Ascending aorta (tissue), 2 donors: ENCODE measurements around the gene EIF3K. TPM values are rescaled to one million over a fixed set of nuclear protein-coding genes. Genes with fewer than 3 reads are reported as not detected.
"Not testable (repeated sequence)": the region's sequence is repeated elsewhere in the genome, so short reads cannot be mapped to it uniquely, and the experiment has no call there.

Source experiments
- DNase-seq, 2 donors: peaks; one replicate each; pipeline ENCODE4 v3.0.0-alpha.2; 2019; ENCODE audit warnings: low spot score in 2 of 2
- H3K27ac ChIP-seq, 2 donors: fragments of 200-600 bp; sonication (generic); one replicate each; pipeline ENCODE4 v1.5.1; 2016 to 2017; ENCODE audit warnings: mild to moderate bottlenecking in 1 of 2
- H3K27me3 ChIP-seq: fragments of 200-600 bp; sonication (generic); one replicate; pipeline ENCODE4 v1.5.1; 2017
- H3K36me3 ChIP-seq, 2 donors: fragments of 200-600 bp; sonication (generic); one replicate each; pipeline ENCODE4 v1.5.1; 2016
- H3K4me1 ChIP-seq, 2 donors: fragments of 200-600 bp; sonication (generic); one replicate each; pipeline ENCODE4 v1.5.1; 2016 to 2017; ENCODE audit warnings: mild to moderate bottlenecking in 1 of 2
- H3K4me3 ChIP-seq, 2 donors: fragments of 200-600 bp; sonication (generic); one replicate each; pipeline ENCODE4 v1.5.1; 2016 to 2017; ENCODE audit warnings: mild to moderate bottlenecking in 1 of 2
- H3K9me3 ChIP-seq, 2 donors: fragments of 200-600 bp; sonication (generic); one replicate each; pipeline ENCODE4 v1.5.1; 2016
- CTCF ChIP-seq, 3 experiments: fragments of 200-600 bp in 2 of 3; fragments of 450-650 bp in 1 of 3; sonication (generic) in 2 of 3; IDR thresholded peaks; one replicate each; pipeline ENCODE4 v1.5.1; 2016 to 2019; ENCODE audit warnings: antibody characterized with exemption in 3 of 3, mild to moderate bottlenecking in 1 of 3, moderate library complexity in 1 of 3
- intact Hi-C: fragments of 100-400 bp; cut with DNase I; formaldehyde crosslinking; loops from one replicate; pipeline ENCODE4 v1.15.1; 2023
- total RNA-seq: library from RNA; depleted of rRNA; stranded (reverse); fragments of >200 nt; gene quantifications from one replicate; pipeline ENCODE4 v1.1.0, GENCODE V29; 2016

Gene EIF3K
- total RNA-seq, 1 donor from 2014 or later: 696 TPM

- intact Hi-C loops: no loop called here
- peaks cover 6% of the 10 kb centered on the region in 2 donors for H3K4me1 ChIP-seq
- H3K27ac ChIP-seq: no peak overlapping the region
- no peak overlapping the region for H3K4me3 ChIP-seq
- no peaks in the 10 kb centered on the region for H3K27me3 ChIP-seq
- no peak for DNase-seq
- no peak for TF ChIP-seq CTCF (IDR thresholded peaks at IDR 0.05)
- peaks cover 84 to 90% of the 10 kb centered on the region in 2 donors for H3K36me3 ChIP-seq
- H3K9me3 ChIP-seq: no peaks in the 10 kb centered on the region
Observed at GRCh38 chr19:38624822-38625221, 5.8 kb downstream of the EIF3K start.

GRCh38 chr19:38626401-38626800 is 7.4 kb downstream of the EIF3K start:
- no peak overlapping the region for H3K4me3 ChIP-seq
- intact Hi-C loops: no loop called here
- DNase-seq: no peak
- no peaks in the 10 kb centered on the region for H3K27me3 ChIP-seq
- TF ChIP-seq CTCF (IDR thresholded peaks at IDR 0.05): no peak
- H3K9me3 ChIP-seq: no peaks in the 10 kb centered on the region
- no peak overlapping the region for H3K27ac ChIP-seq
- H3K4me1 ChIP-seq: no peaks in the 10 kb centered on the region
- peaks cover 73 to 95% of the 10 kb centered on the region in 2 donors for H3K36me3 ChIP-seq

- no peak overlapping the region for H3K4me3 ChIP-seq
- TF ChIP-seq CTCF (IDR thresholded peaks at IDR 0.05): no peak
- peaks cover 50 to 86% of the 10 kb centered on the region in 2 donors for H3K36me3 ChIP-seq
- no peaks in the 10 kb centered on the region for H3K27me3 ChIP-seq
- intact Hi-C loops: no loop called here
- no peaks in the 10 kb centered on the region for H3K4me1 ChIP-seq
- H3K27ac ChIP-seq: no peak overlapping the region
- no peak for DNase-seq
- H3K9me3 ChIP-seq: no peaks in the 10 kb centered on the region
Observed at GRCh38 chr19:38629568-38629967, 10.6 kb downstream of the EIF3K start.

GRCh38 chr19:38631301-38631700 is 12.3 kb downstream of the EIF3K start:
- H3K27ac ChIP-seq, H3K9me3 ChIP-seq, H3K4me1 ChIP-seq, H3K4me3 ChIP-seq, H3K27me3 ChIP-seq, intact Hi-C loops, DNase-seq: not testable (repeated sequence)
- peaks cover 40 to 82% of the 10 kb centered on the region in 2 donors for H3K36me3 ChIP-seq

GRCh38 chr19:38631811-38632475 is 13.0 kb downstream of the EIF3K start:
- peaks cover 35 to 81% of the 10 kb centered on the region in 2 donors for H3K36me3 ChIP-seq

GRCh38 chr19:38632476-38633213 is 13.7 kb downstream of the EIF3K start:
- H3K27me3 ChIP-seq: no peaks in the 10 kb centered on the region
- intact Hi-C loops: no loop called here
- H3K4me1 ChIP-seq: peaks cover 0 to 3% of the 10 kb centered on the region in 2 donors
- no peak for DNase-seq
- no peaks in the 10 kb centered on the region for H3K9me3 ChIP-seq
- H3K27ac ChIP-seq: no peak overlapping the region
- TF ChIP-seq CTCF (IDR thresholded peaks at IDR 0.05): no peak
- H3K4me3 ChIP-seq: no peak overlapping the region
- peaks cover 28 to 74% of the 10 kb centered on the region in 2 donors for H3K36me3 ChIP-seq

More at GRCh38 chr19:38631811-38632475, 13.0 kb downstream of the EIF3K start:
- H3K27me3 ChIP-seq, H3K4me1 ChIP-seq, H3K27ac ChIP-seq, H3K4me3 ChIP-seq, DNase-seq, intact Hi-C loops, H3K9me3 ChIP-seq: not testable (repeated sequence)
